HuH-7 (cell line): Measurements from ENCODE around the gene NBEA.

Source experiments
- DNase-seq: peaks from one replicate; pipeline ENCODE4 v3.0.0; 2011; ENCODE audit warnings: low spot score

NBEA gene

DNA sequence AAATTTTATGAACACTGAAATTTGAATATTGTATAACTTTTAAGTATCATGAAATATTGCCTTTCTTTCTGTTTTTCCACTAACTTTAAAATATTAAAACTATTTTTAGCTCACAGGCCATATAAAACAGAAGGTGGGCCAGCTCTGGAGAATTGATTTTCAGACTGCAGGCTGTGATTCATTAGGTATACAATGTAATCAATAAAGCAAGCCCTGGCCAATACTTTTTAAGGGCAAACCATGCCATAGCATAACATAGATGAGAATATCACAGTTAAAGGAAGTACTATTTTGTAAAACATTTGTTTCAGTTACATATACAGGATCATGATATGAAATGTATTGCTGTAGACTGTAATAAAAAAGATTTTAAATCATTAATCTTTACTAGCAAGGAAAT lies 336.8 kb downstream of the NBEA start:
- DNase-seq, result no peak

DNA sequence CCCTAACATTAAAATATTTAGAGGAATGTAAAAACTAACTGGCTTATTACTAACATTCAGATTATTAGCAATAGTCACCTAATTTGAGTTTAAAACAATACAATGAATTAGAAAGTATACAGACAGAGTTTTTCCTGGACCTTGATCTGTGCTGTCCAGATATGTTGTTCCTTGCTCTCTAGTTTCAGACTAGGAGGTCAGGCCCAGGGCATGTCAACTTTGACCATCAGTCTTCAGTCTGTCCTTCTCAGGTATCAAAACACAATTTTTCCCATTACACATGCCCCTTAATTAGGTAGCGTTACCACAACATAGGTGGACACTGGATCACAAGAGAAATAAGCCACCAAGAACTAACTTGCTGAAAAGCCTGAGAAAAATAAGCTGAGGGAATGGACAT lies 337.4 kb downstream of the NBEA start:
- DNase-seq, result no peak

DNA sequence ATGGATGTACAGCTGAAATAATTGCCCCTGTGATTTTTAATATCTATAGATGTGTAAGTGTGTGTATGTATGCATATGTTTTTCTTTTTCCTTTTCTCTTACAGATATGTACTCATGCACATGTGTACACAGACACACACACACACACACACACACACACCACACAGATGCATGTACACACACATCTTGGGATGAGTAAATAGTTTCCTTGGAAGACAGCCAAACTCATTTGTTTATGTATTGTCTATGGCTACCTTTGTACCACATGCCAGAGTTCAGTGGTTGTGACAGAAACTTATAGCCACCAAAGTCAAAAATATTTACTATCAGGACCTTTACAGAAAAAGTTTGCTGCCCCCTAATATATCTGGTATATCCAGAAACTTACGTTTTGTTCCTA lies 341.8 kb downstream of the NBEA start:
- DNase-seq, result no peak

DNA sequence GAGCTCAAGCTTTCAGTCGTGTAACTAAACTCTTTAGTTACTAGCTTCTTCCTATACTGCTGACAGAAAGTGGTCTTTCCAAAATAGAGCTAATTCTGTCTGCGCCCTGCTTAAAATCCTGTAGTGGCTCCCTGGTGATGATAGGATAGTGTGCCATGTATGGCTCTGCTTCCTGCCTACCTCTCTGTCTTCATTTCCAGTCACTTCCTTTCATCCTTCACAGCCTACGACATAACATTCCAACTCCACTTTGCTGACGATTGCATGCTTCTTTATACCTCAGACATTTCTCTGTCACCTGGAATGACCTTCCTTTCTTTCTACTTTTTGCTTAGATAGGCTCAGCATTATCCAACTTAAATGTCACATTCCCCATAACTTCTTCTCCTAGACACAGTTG lies 343.6 kb downstream of the NBEA start:
- no peak for DNase-seq

DNA sequence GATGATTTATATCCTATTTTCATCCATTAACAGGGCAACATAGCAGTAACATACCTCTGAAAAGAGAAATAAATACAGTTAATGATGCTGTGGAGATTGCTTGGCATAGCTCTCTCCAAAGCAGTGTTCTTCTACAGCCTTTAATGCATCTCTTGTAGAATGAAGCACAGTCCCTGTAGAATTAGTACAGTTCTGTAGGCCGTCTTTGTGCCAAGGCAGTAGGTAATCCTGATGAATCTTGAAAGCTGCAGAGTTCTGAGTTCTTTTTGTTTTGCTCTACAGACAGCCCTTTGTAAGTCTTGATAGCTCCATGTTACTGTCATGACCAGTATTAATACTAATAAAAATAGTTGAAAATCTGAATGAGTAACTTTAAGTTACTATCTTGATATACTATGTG lies 350.3 kb downstream of the NBEA start:
- no peak for DNase-seq

DNA sequence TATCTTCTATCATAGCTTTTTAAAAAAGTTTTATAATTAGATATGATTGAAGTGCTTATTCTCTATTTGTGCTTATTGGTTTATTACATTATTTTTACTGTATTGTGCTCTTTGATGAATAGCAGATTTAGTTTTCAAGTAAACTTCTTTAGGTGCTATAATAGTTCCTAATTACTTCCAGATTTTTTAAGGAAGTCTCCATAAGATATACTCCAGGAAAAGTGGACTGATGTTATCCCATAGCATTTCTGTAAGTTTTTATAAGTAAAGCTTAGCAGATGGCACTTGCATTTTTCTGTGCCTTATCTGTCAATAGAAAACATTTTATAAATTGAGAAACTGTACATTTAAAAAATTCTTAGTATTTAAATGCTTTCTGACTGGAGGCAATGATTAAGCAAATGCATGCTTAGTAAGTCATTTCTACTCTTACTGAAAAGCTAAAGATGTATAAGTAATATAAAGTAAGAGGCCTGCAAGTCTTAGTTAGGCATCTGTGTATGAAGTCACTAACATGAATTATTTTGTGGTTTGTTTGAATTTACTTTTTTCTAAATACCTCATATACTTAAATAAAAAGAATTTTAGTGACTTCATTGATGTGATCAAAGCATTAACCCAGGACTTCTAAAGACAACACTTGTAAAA lies 351.6 kb downstream of the NBEA start:
- DNase-seq, result no peak

DNA sequence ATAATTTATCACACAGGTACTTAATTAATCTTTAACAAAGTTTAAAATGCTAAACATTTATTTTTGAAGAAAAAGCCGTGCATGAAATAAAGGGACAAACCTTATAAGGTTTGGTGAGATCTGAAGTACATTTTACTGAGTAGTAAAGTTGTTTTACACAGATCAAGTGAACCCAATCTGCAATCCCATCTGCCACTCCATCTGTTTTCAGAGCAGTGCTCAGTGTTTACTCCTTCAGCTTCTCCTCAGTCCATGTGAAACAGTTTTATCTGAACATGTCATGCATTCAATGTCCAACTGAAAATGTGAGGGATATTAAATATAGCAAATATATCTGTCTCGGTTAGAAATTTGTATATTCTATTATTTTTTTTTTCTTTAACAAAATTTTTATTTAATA lies 367.6 kb downstream of the NBEA start:
- DNase-seq, result no peak

DNA sequence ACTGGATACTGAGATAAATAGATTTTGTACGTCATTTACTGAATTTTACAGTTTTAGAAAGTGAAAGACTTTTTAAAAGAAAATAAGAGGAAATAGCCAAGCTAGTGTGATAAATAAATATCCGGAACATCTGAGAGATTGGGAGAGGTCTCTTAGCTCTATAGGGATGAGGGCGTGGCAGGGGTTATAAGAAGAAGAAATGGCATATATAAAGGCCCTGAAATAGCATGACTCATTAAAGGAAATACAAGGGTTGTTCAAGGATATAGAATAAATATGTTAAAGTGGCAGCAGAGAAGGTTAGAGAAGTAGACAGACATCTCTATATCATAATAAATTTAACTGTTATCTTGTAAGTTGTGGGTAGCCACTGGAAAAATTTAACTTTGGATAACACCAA lies 390.1 kb downstream of the NBEA start:
- no peak for DNase-seq

DNA sequence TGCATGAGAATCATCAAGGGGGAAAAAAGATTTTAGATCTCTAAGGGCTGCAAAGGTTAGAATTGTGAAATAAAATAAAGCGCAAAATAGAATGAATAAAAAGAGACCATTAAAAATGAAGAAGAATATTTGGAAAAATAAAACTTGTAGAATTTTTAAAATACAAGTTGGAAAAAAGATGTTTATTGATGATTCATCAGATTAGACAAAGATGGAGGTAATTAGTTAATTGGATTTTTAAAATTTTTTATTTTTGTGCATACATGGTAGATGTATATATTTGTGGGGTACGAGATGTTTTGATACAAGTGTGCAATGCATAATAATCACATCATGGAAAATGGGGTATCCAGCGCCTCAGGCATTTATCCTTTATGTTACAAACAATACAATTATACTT lies 391.1 kb downstream of the NBEA start:
- no peak for DNase-seq

DNA sequence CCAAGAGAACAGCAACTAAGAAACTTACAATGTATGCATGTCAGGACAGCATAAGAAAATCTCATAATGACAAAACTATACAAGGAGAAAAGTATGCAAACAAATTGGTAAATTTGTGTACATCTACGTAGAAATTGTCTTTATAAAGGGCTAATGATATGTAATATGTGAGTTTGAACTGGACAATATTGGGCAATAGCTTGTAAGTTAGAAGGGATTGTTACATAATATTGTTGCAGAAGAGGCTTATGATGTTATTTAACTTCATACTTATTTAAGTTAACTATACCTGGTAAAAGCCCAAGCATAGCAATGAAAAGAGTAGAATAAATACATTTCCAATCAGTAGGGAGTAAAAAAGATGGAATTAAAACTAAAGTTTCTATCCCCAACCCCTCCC lies 400.4 kb downstream of the NBEA start:
- DNase-seq, result no peak

DNA sequence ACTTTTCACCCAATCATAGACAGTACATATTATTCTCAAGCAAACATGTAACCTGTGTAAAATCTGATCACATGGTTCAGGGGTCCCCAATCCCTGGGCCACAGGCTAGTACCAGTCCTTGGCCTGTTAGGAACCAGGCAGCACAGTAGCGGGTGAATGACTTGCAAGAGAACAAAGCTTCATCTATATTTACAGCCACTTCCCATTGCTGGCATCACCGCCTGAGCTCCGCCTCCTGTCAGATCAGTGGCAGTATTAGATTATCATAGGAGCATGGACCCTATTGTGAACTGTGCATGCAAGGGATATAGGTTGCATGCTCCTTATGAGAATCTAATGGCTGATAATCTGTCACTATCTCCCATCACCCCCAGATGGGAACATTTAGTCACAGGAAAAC lies 401.3 kb downstream of the NBEA start:
- no peak for DNase-seq

DNA sequence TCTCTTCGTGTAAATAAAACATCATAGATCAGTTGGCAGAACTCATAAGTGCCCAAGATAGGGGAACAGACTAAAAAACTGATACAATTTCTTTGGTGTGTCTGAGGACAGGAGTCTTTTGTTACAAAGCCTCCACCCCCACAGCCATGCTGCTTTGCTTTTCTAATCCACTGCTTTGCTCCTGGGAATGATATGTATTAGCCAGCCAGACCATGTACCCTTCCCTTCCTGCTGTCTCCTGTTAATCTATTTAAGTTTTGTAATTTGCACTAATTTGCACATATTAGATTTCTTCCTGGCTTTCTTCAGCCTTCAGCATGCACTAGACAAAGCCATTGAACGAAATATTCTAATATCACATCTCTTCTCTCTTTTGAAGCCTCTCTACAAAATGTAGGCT lies 403.9 kb downstream of the NBEA start:
- no peak for DNase-seq

DNA sequence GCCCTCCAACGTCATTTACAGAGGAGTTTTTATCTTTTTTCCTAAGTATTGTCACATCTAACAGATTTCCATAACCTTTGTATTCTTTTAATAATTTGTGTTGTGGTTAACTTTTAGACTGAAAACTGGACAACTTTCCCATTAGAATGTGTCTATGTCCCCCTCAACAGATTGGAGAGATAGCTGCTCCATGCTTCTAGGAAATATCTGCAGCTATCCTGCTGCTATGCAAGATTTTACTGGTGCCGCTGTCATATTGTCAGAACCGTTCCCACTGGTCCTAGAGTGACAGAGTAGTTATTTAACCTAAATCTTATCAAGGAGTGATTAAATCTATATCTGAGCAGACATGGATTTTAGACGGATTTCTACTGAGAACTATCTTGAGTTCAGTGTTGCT lies 404.4 kb downstream of the NBEA start:
- DNase-seq, result no peak

DNA sequence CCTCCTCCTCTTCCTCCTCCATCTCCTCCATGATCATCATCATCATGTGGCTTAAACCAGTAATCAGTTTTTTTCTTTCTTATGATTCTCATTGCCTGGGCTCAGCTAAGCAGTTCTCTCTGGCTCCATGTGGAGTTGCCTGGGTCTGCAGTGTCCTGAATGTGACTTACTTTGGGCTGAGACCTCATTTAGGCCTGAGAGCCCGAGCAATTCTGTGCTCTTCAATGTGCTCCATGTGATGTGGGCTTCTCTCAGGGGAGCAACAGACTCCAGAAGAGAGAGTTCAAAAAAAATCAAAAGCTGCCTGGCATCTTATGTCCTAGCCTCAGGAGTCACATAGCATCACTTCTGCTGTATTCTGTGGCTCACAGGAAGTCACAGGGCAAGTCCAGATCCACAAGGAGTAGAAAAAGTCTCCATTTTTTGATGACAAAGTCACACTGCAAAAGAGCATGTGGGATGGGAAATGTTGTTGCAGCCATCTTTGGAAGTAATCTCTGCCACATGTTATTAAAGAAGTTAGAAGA lies 405.7 kb downstream of the NBEA start:
- DNase-seq, result no peak

DNA sequence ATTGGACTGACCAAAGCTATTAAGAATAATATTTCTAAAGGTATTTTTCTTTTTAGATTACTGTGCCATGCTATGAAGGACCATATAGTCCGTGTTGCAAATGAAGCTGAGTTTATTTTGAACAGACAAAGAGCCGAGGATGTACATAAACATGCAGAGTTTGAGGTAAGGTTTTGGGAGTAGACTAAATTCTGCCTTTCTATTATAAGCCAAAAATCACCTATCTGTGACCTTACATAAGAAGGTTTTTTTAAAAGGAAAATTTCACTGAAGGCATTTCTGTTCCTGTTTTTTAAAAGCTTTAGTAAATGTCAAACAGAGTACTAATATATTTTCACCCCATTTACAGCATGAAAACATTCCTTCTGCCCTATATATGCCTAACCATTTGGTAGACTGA lies 407.0 kb downstream of the NBEA start:
- no peak for DNase-seq

DNA sequence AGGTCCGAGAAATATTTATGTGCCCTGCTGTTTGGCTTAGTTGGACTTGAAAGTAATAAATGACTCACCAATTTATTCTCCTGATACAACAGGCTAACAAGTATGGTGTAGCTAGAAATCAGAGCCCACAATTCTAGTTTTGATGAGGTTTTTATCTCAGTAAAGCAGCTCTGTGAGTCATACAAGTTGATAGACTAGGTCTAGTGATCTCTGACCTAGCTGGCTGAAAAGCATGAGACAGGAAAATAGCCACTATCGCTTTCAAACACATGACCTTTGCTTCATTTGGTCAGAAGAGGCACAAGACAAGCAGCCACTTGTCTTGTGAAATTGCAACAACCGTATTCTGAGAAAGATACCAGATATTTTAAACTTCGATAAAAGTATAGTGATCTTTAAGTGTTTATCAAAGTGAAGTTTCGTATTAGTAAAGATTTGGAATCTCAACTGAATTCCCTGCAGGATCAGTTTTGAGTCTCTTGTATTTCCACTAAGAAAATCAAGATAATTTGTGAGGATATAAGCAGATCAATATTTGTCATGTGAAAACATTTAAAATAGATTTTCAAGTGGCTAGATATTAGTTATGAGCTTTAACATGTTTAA lies 407.7 kb downstream of the NBEA start:
- peak; percentile 3 for DNase-seq

DNA sequence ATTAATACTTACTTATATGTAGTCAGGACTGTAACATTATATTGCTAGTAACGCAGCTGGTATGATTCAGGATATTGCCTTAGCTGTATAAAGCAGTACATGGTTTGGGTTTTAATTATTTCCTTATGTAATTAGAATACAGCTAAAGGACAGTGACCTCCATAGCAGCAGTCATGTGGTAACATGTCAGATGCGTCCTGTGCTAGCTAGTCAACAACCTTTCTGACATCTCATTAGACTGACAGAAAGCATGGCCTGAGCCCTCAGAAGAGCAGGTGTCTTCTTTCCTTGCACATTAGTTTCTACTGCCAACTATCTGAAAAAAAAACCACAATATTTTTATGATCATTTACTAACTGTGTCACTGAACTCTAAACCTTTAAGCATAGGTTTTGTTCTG lies 412.2 kb downstream of the NBEA start:
- DNase-seq, result no peak

DNA sequence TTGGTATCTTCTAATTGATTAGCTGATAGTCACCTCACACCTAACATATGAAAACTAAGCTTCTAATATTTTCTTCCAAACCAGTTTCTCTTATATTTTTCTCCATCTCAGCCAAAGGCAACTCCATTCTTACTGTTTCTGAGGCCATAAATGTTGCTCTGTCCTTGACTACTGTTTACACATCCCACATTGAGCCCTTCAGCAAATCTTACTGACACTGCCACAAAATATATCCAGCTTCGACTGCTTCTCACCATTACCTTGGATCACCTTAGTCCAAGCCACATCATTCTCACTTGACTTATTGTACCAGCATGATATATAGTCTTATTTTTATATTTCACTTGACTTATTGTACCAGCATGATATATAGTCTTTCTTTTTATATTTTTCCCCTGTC lies 412.8 kb downstream of the NBEA start:
- no peak for DNase-seq

DNA sequence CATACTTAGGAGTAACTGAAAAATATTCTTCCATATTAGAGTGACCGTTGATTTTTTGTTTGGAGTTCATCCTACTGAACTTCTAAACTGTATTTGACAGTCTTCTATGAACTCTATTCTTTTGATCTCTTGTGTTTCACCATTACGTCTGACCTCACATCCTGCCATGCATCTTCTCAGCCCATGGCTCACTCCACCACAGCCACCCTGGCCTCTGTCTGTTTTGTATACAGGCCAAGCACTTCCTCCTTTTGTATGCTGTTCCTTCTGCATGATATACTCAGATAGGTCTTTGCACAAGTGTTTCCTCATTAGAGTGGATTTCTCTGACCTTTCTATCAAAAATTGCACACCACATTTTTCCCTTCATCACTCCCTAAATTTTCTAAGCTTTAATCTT lies 414.5 kb downstream of the NBEA start:
- no peak for DNase-seq

DNA sequence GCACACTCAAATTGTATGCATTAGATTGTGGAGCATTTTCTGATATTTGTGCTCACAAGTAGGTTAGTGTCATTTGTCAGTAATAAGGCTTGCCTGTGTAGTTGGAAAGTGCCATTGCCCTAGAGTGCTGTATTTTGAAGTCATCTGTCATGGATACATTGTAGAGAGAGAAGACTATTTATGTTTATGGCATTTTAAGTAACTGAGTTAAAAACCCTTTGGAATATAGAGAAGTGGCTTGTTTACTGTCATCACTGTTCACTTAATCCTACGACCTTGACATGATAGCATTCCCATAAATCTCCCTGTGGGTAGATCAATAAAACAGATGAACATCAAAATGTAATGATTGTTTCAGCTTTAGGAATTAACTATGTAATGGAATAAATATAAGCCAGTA lies 423.8 kb downstream of the NBEA start:
- DNase-seq, result no peak

DNA sequence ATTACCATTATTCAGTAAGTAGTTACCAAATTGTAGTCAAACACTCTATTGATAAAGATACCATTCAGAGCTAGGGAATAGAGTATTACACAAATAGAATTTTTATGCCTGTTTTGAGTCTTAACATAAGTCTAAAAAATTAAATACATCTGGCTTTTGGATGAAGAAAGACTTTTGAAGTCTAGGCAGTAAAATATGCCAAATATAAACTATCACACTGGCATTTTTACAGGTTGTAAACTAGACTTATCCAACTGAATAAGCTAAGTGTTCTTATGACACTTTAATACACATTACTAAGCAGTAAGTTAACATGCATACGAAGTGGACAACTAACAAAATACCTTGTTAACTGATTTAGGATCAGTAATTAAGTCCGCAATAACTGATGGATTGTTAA lies 425.5 kb downstream of the NBEA start:
- no peak for DNase-seq

DNA sequence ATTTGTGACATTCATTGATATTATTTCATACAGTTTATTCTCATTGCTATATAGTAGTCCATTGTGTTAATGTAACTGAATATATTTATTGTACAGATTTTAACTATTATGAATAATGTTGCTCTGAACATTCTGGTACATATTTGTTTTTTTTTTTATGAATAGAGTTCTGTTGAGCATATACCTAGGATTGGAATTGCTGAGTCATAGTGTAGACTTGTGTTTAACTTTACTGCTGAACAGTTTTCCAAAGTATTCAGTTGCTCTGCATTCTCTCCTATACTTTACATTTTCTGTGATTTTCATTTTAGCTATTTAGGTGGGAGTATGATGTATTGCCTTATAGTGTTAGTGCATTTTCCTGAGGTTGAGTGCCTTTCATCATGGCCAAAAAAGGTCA lies 436.9 kb downstream of the NBEA start:
- DNase-seq, result no peak

DNA sequence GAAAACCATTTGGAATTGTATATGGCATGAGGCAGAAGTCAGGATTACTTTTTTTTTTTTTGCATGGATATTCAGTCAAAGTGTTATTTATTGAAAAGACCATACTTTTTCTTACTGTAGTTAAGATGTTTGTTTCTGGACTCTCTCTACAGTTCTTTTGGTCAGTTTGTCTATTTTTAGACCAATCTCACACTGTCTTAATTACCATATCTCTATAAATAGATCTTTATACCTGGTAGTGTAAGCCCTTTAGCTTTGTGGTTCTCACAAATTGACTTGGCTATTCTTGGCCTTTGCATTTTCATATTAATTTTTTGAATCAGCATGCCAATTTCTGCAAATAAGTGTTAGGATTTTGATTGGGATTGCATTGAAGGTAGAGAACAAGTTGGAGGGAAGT lies 437.6 kb downstream of the NBEA start:
- DNase-seq, result no peak

DNA sequence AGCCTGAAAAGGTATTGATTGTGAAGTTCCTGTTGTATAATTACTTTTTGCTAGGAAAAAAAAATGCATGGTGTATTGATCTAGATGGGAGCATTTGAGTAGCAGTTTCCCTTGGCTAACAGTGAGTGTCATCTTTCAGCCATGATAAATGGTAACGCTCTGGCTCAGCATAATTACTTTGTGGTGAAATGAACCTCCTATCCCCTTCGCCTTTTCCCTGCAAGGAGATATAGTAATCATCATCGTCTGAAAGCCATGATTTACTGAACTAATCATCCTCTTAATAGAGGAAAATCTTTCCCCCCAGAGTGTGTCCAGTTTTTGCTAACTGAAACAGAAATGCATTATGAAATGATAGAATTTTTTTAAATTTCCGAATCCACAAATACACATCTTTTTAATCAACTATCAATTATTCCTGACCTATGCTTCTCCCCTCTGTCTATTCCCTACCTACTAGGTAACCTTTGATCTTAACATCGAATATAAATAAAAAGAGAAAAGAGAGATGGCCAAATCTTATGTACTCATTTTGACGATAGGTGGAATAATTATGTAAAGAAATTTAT lies 445.7 kb downstream of the NBEA start:
- no peak for DNase-seq
